LNCAP (cell line): Measurements from ENCODE around the gene NR5A1.

Experiments used
- CTCF ChIP-seq: fragments of 450-650 bp; IDR thresholded peaks from 2 replicates; pipeline ENCODE4 v1.5.1; 2017; ENCODE audit warnings: mild to moderate bottlenecking

NR5A1 gene

DNA sequence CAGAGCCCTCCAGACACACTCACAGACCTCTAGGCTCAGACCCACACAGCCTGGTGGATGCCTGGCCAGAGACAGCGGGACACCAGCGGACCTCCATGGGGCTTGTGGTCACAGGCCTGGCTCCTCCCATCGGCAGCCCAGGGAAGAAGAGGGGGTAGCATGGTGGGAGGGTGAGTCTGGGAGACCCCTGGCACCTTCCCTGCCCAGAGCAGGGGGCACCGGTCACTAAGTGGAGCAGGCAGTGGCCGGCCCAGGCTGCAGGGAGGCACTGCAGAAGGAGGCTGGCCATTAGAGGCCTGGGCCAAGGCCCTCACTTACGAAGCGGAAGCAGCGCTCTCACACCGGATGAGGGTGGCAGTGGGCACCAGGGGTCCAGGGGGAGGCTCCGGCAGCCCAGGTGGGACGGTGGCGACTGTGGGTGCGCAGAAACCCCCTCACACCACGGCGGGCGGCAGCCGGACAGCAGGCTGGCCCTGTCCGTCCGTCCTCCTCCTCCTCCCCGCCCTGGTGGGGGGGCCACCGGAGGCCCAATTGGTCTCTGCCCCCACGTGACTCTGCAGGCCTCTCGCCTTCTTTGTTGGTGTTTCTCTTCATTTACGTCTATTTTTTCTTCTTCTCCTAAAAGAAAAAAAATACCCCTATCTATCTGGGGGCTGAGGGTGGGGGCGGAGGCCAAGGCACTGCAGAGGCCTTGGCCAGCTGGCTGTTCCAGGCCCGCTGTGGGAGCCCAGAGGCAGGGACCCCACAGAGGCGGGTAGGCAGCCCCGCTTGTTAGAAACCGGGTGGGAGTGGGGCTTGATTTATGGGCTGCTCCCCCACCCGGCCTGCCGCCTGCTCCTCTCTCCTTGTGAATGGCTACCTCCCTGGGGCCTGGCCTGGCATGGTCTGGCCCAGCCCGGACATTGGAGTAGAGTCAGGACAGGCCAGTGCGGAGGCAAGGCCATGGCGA, at the start of gene NR5A1:
Gene NR5A1 (minus strand): TSS at position 469 of the 949 bp plus-strand sequence. CDS start 4,004 bp downstream, outside the sequence.
- no peak for TF ChIP-seq CTCF

GRCh38 chr9:124555043-124555442, 47.8 kb upstream of the NR5A1 start:
- TF ChIP-seq CTCF = no peak

GRCh38 chr9:124553738-124554137, 46.5 kb upstream of the NR5A1 start:
- TF ChIP-seq CTCF = no peak

- TF ChIP-seq CTCF = no peak
Observed at GRCh38 chr9:124552273-124552605, 45.0 kb upstream of the NR5A1 start.

DNA sequence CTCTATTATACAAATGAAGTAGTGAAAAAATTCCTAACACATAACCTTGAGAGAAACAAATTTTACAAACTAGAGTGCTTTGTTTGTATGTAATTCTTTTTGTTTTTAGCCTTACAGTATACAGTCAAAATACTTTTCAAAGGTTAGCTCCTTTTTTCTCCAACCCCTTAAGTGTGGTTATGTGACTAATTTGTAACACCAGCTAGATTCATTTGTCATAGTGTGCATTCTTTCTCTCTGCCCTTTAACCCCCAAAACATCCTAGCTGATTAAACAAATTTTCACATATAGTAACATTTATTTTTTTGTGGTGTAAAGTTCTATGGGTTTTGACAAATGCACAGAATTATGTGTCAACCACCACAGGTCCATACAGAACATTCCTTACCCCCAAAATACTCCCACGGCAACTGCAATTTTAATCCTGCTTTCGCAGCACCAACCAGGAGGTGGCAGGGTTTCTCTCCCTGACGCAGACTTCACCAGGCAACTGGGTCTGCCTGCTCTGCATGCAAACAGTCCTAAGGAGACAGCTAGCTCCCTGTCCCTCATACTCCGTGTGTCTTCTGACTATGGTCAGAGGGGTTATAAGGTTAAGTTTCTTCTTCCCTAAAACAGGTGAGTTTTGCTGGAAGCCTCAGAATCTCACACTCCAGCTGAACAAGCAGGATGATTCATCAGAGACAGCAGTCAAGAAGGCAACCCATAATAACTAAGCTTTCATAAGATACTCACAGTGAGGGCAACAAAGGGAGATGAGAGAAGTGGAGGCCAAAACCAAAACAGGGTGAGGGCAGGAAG, 44.5 kb upstream of the NR5A1 start:
- TF ChIP-seq CTCF = peak; percentile 89

DNA sequence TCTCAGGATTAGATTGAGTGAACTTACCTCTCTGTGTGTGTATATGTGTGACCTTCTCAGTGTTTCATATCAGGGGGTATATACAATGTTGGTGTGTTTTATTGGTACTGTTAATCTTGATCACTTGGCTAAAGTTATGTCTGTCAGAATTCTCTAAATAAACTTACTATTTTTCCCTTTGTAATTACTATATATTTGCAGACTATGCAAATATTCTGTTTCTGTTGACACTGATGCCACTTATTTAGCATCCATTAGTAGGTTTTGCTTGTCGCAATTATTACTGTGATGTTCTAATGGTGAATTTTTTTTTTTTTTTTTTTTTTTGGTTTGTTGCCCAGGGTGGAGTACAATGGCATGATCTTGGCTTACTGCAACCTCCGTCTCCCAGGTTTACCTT, 42.9 kb upstream of the NR5A1 start:
- no peak for TF ChIP-seq CTCF

- no peak for TF ChIP-seq CTCF
Observed at GRCh38 chr9:124549016-124549415, 41.8 kb upstream of the NR5A1 start.
